C4-2B (cell line): Measurements from ENCODE around the gene APPL2.
"Not testable (repeated sequence)": the region's sequence is repeated elsewhere in the genome, so short reads cannot be mapped to it uniquely, and the experiment has no call there.

Source experiments
- H3K27ac ChIP-seq: fragments of 450-650 bp; 2 replicates; pipeline ENCODE4 v1.5.1; 2017
- CTCF ChIP-seq: fragments of 450-650 bp; conservative IDR thresholded peaks from 2 replicates; pipeline ENCODE4 v1.5.1; 2017; ENCODE audit warnings: mild to moderate bottlenecking
- ZFX ChIP-seq: fragments of 450-650 bp; IDR thresholded peaks from 2 replicates; pipeline ENCODE4 v1.6.1; 2017

Gene APPL2

GRCh38 chr12:105267711-105268110 lies 31.7 kb upstream of the APPL2 start:
- no peak for TF ChIP-seq ZFX
- no peak for TF ChIP-seq CTCF

GRCh38 chr12:105264771-105265170 lies 28.8 kb upstream of the APPL2 start:
- TF ChIP-seq CTCF (no peak), ZFX (no peak)
- no peak overlapping the region for H3K27ac ChIP-seq

More at GRCh38 chr12:105267711-105268110, 31.7 kb upstream of the APPL2 start:
- H3K27ac ChIP-seq = no peak overlapping the region

- TF ChIP-seq CTCF (no peak), ZFX (no peak)
- no peak overlapping the region for H3K27ac ChIP-seq
Observed at GRCh38 chr12:105262461-105263184, 26.6 kb upstream of the APPL2 start.

- no peak for TF ChIP-seq ZFX
- no peak for TF ChIP-seq CTCF
- H3K27ac ChIP-seq = no peak overlapping the region
Observed at GRCh38 chr12:105261010-105261409, 25.0 kb upstream of the APPL2 start.

- TF ChIP-seq CTCF (no peak), ZFX (no peak)
- no peak overlapping the region for H3K27ac ChIP-seq
Observed at GRCh38 chr12:105259226-105259625, 23.3 kb upstream of the APPL2 start.

GRCh38 chr12:105257321-105257728 lies 21.4 kb upstream of the APPL2 start:
- no peak for TF ChIP-seq ZFX
- no peak for TF ChIP-seq CTCF
- no peak overlapping the region for H3K27ac ChIP-seq

- no peak overlapping the region for H3K27ac ChIP-seq
- TF ChIP-seq ZFX = no peak
- TF ChIP-seq CTCF = no peak
Observed at GRCh38 chr12:105256921-105257320, 20.9 kb upstream of the APPL2 start.

GRCh38 chr12:105256431-105256830 lies 20.5 kb upstream of the APPL2 start:
- not testable (repeated sequence) for H3K27ac ChIP-seq
